ENCODE results near the gene CTSS.

The CTSS gene

GRCh38 chr1:150808846-150809245 lies 43.3 kb upstream of the CTSS start:
- Histone ChIP-seq H2BK12ac (ENCODE audit: low read length in 2 of 2) (no peak overlapping the region), H2BK15ac (ENCODE audit: low read depth, poor library complexity, severe bottlenecking) (no peak overlapping the region), H3K4me2 (ENCODE audit: low read length, poor library complexity, severe bottlenecking) (no peak overlapping the region), H4K91ac (ENCODE audit: low read length) (no peak overlapping the region), H2BK5ac (ENCODE audit: low read depth, low read length, poor library complexity, severe bottlenecking) (no peak overlapping the region), H3K27ac (ENCODE audit: low read length, poor library complexity, severe bottlenecking) (no peak overlapping the region), H3K4me3 (ENCODE audit: insufficient read depth in 1 of 2, low read depth in 1 of 2, low read length in 2 of 2) (peak overlapping the region in 1 of 2 experiments; percentile 81), H3K36me3 (ENCODE audit: control insufficient read depth in 1 of 2, insufficient read depth in 2 of 2, low read depth in 1 of 2, low read length in 2 of 2) (peaks cover 19 to 64% of the 10 kb centered on the region in 2 experiments), H3K14ac (ENCODE audit: low read length in 2 of 2) (no peak overlapping the region), H3K79me1 (replicated peaks; ENCODE audit: low read length, poor library complexity, severe bottlenecking) (peaks cover 3% of the 10 kb centered on the region), H3K9me3 (ENCODE audit: control insufficient read depth, low read length) (no peaks in the 10 kb centered on the region), H3K23ac (ENCODE audit: low read length in 2 of 2) (no peak overlapping the region), H2AFZ (ENCODE audit: low read depth, low read length) (no peak overlapping the region), H3K4me1 (ENCODE audit: control insufficient read depth, insufficient read depth, low read depth, low read length) (peaks cover 1% of the 10 kb centered on the region), H4K8ac (ENCODE audit: low read length) (no peak overlapping the region), H2AK5ac (ENCODE audit: low read length, severe bottlenecking) (no peak overlapping the region), H3K9ac (ENCODE audit: low read length) (peak overlapping the region; percentile 95), H2BK120ac (ENCODE audit: low read depth, low read length) (no peak overlapping the region), H3K27me3 (ENCODE audit: control insufficient read depth in 1 of 2, insufficient read depth in 1 of 2, low read length in 2 of 2) (no peaks in the 10 kb centered on the region), H3K4ac (ENCODE audit: low read depth in 1 of 2, low read length in 2 of 2) (no peak overlapping the region), H3K18ac (ENCODE audit: low read depth in 1 of 2, low read length in 2 of 2) (no peak overlapping the region)
- DNase-seq = no peak
- WGBS = 97% methylated on average over 2 of the region's 2 CpGs

DNA sequence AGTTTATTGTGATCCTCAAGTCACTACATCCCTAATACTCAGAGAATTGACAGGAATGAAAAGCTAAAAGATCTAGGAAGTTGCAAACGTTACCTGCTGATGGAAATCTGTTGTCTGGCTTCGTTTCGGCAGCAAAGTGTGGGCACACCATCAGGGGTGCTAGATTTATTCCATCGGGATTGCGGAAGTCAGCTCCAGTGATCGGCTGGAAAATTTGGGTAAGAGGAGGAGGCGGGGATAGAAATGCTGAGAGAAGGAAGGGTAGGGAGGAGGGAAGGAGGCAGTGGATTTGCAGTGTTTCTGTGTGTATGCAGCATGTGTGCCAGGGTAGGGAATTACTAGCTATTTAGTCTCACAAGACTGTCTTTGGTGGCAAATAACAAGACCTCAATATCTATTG lies 42.5 kb upstream of the CTSS start, which contains the start of gene CTSK:
TSS of gene CTSK (minus strand) at position 140 of the 400 bp plus-strand sequence. CDS start 1,455 bp downstream, outside the sequence.
- H3K4me2 ChIP-seq (ENCODE audit: low read length, poor library complexity, severe bottlenecking) = peak within 1 kb of the TSS; percentile 39
- DNase-seq = no peak
- no peak within 1 kb of the TSS for H2BK5ac ChIP-seq (ENCODE audit: low read depth, low read length, poor library complexity, severe bottlenecking)
- peaks cover 1% of the 10 kb centered on the region for H3K4me1 ChIP-seq (ENCODE audit: control insufficient read depth, insufficient read depth, low read depth, low read length)
- H3K14ac ChIP-seq (ENCODE audit: low read length in 2 of 2) = no peak within 1 kb of the TSS
- peak within 1 kb of the TSS in 1 of 2 experiments; percentile 81 for H3K4me3 ChIP-seq (ENCODE audit: insufficient read depth in 1 of 2, low read depth in 1 of 2, low read length in 2 of 2)
- H3K36me3 ChIP-seq (ENCODE audit: control insufficient read depth in 1 of 2, insufficient read depth in 2 of 2, low read depth in 1 of 2, low read length in 2 of 2) = peaks cover 14 to 64% of the 10 kb centered on the region in 2 experiments
- no peak within 1 kb of the TSS for H4K91ac ChIP-seq (ENCODE audit: low read length)
- no peak within 1 kb of the TSS for H2AFZ ChIP-seq (ENCODE audit: low read depth, low read length)
- WGBS = 72% methylated on average over 7 of the region's 7 CpGs
- H3K4ac ChIP-seq (ENCODE audit: low read depth in 1 of 2, low read length in 2 of 2) = no peak within 1 kb of the TSS
- H3K9ac ChIP-seq (ENCODE audit: low read length) = peak within 1 kb of the TSS; percentile 95
- H3K18ac ChIP-seq (ENCODE audit: low read depth in 1 of 2, low read length in 2 of 2) = no peak within 1 kb of the TSS
- H3K27ac ChIP-seq (ENCODE audit: low read length, poor library complexity, severe bottlenecking) = no peak within 1 kb of the TSS
- H4K8ac ChIP-seq (ENCODE audit: low read length) = no peak within 1 kb of the TSS
- no peak within 1 kb of the TSS for H2BK15ac ChIP-seq (ENCODE audit: low read depth, poor library complexity, severe bottlenecking)
- H3K9me3 ChIP-seq (ENCODE audit: control insufficient read depth, low read length) = no peaks in the 10 kb centered on the region
- no peak within 1 kb of the TSS for H2BK120ac ChIP-seq (ENCODE audit: low read depth, low read length)
- H3K79me1 ChIP-seq (replicated peaks; ENCODE audit: low read length, poor library complexity, severe bottlenecking) = peaks cover 3% of the 10 kb centered on the region
- H3K23ac ChIP-seq (ENCODE audit: low read length in 2 of 2) = no peak within 1 kb of the TSS
- H2BK12ac ChIP-seq (ENCODE audit: low read length in 2 of 2) = no peak within 1 kb of the TSS
- no peak within 1 kb of the TSS for H2AK5ac ChIP-seq (ENCODE audit: low read length, severe bottlenecking)
- no peaks in the 10 kb centered on the region for H3K27me3 ChIP-seq (ENCODE audit: control insufficient read depth in 1 of 2, insufficient read depth in 1 of 2, low read length in 2 of 2)

- DNase-seq = no peak
- Histone ChIP-seq H3K4me1 (ENCODE audit: control insufficient read depth, insufficient read depth, low read depth, low read length) (peaks cover 1% of the 10 kb centered on the region), H2AFZ (ENCODE audit: low read depth, low read length) (no peak overlapping the region), H3K4me2 (ENCODE audit: low read length, poor library complexity, severe bottlenecking) (peak overlapping the region; percentile 39), H3K79me1 (replicated peaks; ENCODE audit: low read length, poor library complexity, severe bottlenecking) (peaks cover 1% of the 10 kb centered on the region), H2BK120ac (ENCODE audit: low read depth, low read length) (no peak overlapping the region), H2BK5ac (ENCODE audit: low read depth, low read length, poor library complexity, severe bottlenecking) (no peak overlapping the region), H3K27me3 (ENCODE audit: control insufficient read depth in 1 of 2, insufficient read depth in 1 of 2, low read length in 2 of 2) (no peaks in the 10 kb centered on the region), H3K4me3 (ENCODE audit: insufficient read depth in 1 of 2, low read depth in 1 of 2, low read length in 2 of 2) (peak overlapping the region in 1 of 2 experiments; percentile 81), H3K14ac (ENCODE audit: low read length in 2 of 2) (no peak overlapping the region), H2AK5ac (ENCODE audit: low read length, severe bottlenecking) (no peak overlapping the region), H3K18ac (ENCODE audit: low read depth in 1 of 2, low read length in 2 of 2) (no peak overlapping the region), H3K4ac (ENCODE audit: low read depth in 1 of 2, low read length in 2 of 2) (no peak overlapping the region), H3K36me3 (ENCODE audit: control insufficient read depth in 1 of 2, insufficient read depth in 2 of 2, low read depth in 1 of 2, low read length in 2 of 2) (peaks cover 10 to 63% of the 10 kb centered on the region in 2 experiments), H4K91ac (ENCODE audit: low read length) (no peak overlapping the region), H2BK12ac (ENCODE audit: low read length in 2 of 2) (no peak overlapping the region), H3K23ac (ENCODE audit: low read length in 2 of 2) (no peak overlapping the region), H3K9me3 (ENCODE audit: control insufficient read depth, low read length) (no peaks in the 10 kb centered on the region), H2BK15ac (ENCODE audit: low read depth, poor library complexity, severe bottlenecking) (no peak overlapping the region), H3K9ac (ENCODE audit: low read length) (peak overlapping the region; percentile 95), H3K27ac (ENCODE audit: low read length, poor library complexity, severe bottlenecking) (no peak overlapping the region), H4K8ac (ENCODE audit: low read length) (no peak overlapping the region)
- 76% methylated on average over 4 of the region's 7 CpGs for WGBS
These were observed 41.9 kb upstream of the CTSS start for GRCh38 chr1:150807249-150808023.

DNA sequence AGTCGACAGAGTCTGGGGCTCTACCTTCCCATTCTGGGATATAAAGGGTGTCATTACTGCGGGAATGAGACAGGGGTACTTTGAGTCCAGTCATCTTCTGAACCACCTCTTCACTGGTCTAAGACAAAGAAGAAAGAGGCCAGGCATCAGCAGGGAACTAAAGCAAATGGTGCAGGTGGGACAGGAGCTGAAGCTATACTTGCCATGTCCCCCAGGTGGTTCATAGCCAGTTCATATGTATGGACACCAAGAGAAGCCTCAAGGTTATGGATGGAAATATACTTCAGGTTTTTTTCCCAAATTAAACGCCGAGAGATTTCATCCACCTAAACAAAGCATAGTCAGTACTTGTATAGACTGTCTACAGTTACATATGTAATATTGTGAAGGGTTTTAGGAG lies 40.3 kb upstream of the CTSS start:
- DNase-seq = no peak
- 80% methylated on average over 2 of the region's 4 CpGs for WGBS
- Histone ChIP-seq H3K4me3 (ENCODE audit: insufficient read depth in 1 of 2, low read depth in 1 of 2, low read length in 2 of 2) (peak overlapping the region in 1 of 2 experiments; percentile 81), H4K8ac (ENCODE audit: low read length) (no peak overlapping the region), H3K4me1 (ENCODE audit: control insufficient read depth, insufficient read depth, low read depth, low read length) (peaks cover 1% of the 10 kb centered on the region), H3K27me3 (ENCODE audit: control insufficient read depth in 1 of 2, insufficient read depth in 1 of 2, low read length in 2 of 2) (no peaks in the 10 kb centered on the region), H2BK120ac (ENCODE audit: low read depth, low read length) (no peak overlapping the region), H3K23ac (ENCODE audit: low read length in 2 of 2) (no peak overlapping the region), H3K27ac (ENCODE audit: low read length, poor library complexity, severe bottlenecking) (no peak overlapping the region), H2BK5ac (ENCODE audit: low read depth, low read length, poor library complexity, severe bottlenecking) (no peak overlapping the region), H3K18ac (ENCODE audit: low read depth in 1 of 2, low read length in 2 of 2) (no peak overlapping the region), H4K91ac (ENCODE audit: low read length) (no peak overlapping the region), H3K4ac (ENCODE audit: low read depth in 1 of 2, low read length in 2 of 2) (no peak overlapping the region), H3K36me3 (ENCODE audit: control insufficient read depth in 1 of 2, insufficient read depth in 2 of 2, low read depth in 1 of 2, low read length in 2 of 2) (peaks cover 7 to 59% of the 10 kb centered on the region in 2 experiments), H3K9me3 (ENCODE audit: control insufficient read depth, low read length) (no peaks in the 10 kb centered on the region), H2AFZ (ENCODE audit: low read depth, low read length) (no peak overlapping the region), H3K9ac (ENCODE audit: low read length) (peak overlapping the region; percentile 95), H2BK15ac (ENCODE audit: low read depth, poor library complexity, severe bottlenecking) (no peak overlapping the region), H3K4me2 (ENCODE audit: low read length, poor library complexity, severe bottlenecking) (no peak overlapping the region), H3K79me1 (replicated peaks; ENCODE audit: low read length, poor library complexity, severe bottlenecking) (no peaks in the 10 kb centered on the region), H3K14ac (ENCODE audit: low read length in 2 of 2) (no peak overlapping the region), H2AK5ac (ENCODE audit: low read length, severe bottlenecking) (no peak overlapping the region), H2BK12ac (ENCODE audit: low read length in 2 of 2) (no peak overlapping the region)

Measured in mesenchymal stem cell (in vitro differentiated cells and primary cell).